GM19468 (cell line): Measurements from ENCODE around the gene MCM5.
"Not testable (repeated sequence)": the region's sequence is repeated elsewhere in the genome, so short reads cannot be mapped to it uniquely, and the experiment has no call there.

Source experiments
- ATAC-seq: cut with Tn5 transposase; IDR thresholded peaks from one replicate; pipeline ENCODE4 v1.9.1; 2021; ENCODE audit warnings: mild to moderate bottlenecking, moderate library complexity, moderate number of reproducible peaks; ENCODE audit not compliant: unreplicated experiment; ENCODE audit errors: extremely low read depth

MCM5 gene

GRCh38 chr22:35377735-35378134 lies 22.2 kb upstream of the MCM5 start:
- ATAC-seq: no peak

GRCh38 chr22:35378621-35379020 lies 21.3 kb upstream of the MCM5 start:
- ATAC-seq: no peak

GRCh38 chr22:35379146-35379993 lies 20.6 kb upstream of the MCM5 start:
- no peak for ATAC-seq

- no peak for ATAC-seq
Measured at GRCh38 chr22:35380013-35380412, 19.9 kb upstream of the MCM5 start.

- ATAC-seq: no peak
Measured at GRCh38 chr22:35380537-35381423, 19.2 kb upstream of the MCM5 start, which contains the start of gene HMOX1. TSS of gene HMOX1 (plus strand) at chr22:35381096. CDS start at chr22:35381174, 78 bp downstream.

- no peak for ATAC-seq
Measured at GRCh38 chr22:35381424-35382009, 18.4 kb upstream of the MCM5 start.

GRCh38 chr22:35383679-35384071 lies 16.3 kb upstream of the MCM5 start:
- no peak for ATAC-seq

- ATAC-seq: no peak
Measured at GRCh38 chr22:35384527-35384926, 15.4 kb upstream of the MCM5 start.

- no peak for ATAC-seq
Measured at GRCh38 chr22:35384975-35385588, 14.9 kb upstream of the MCM5 start.

- no peak for ATAC-seq
Measured at GRCh38 chr22:35386670-35387288, 13.2 kb upstream of the MCM5 start.

- no peak for ATAC-seq
Measured at GRCh38 chr22:35390933-35391332, 9.0 kb upstream of the MCM5 start.

GRCh38 chr22:35392357-35392756 lies 7.6 kb upstream of the MCM5 start:
- no peak for ATAC-seq

GRCh38 chr22:35393116-35394010 lies 6.6 kb upstream of the MCM5 start:
- ATAC-seq: no peak

GRCh38 chr22:35394011-35394312 lies 6.0 kb upstream of the MCM5 start:
- no peak for ATAC-seq

GRCh38 chr22:35394810-35395563 lies 5.0 kb upstream of the MCM5 start:
- no peak for ATAC-seq

GRCh38 chr22:35396622-35397021 lies 3.3 kb upstream of the MCM5 start:
- ATAC-seq: not testable (repeated sequence)

GRCh38 chr22:35397095-35397904 lies 2.6 kb upstream of the MCM5 start:
- no peak for ATAC-seq

- no peak for ATAC-seq
Measured at GRCh38 chr22:35398591-35398973, 1.4 kb upstream of the MCM5 start.
